Activated CD4-positive, alpha-beta T cell treated with anti-CD3 and anti-CD28 coated beads, Interleukin-2, amount 50 U/mL, for 1 hour (primary cell): Measurements from ENCODE around the gene KYAT1.

Experiments
- DNase-seq: peaks from one replicate; pipeline ENCODE4 v3.0.0-alpha.2; 2020

The KYAT1 gene

DNA sequence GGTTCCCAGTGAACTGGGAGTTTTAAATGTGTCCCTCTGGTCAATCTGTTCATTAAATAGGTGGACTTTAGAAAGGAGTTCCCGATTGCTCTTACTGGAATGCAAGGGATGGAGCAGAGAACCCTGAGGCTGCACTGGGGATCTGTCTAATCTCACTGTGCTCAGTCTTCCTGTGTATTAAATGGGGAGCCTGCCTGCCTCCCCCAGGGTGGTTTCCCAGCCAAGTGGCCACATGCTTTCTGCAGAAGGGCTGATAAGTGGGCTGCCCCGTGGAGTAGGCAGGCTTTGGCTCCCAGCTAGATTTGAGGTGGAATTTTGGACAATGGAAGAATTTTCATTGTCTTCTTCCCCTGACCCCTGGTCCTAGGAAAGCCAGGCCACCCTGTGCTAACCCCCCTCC lies 25.0 kb upstream of the KYAT1 start:
- no peak for DNase-seq

DNA sequence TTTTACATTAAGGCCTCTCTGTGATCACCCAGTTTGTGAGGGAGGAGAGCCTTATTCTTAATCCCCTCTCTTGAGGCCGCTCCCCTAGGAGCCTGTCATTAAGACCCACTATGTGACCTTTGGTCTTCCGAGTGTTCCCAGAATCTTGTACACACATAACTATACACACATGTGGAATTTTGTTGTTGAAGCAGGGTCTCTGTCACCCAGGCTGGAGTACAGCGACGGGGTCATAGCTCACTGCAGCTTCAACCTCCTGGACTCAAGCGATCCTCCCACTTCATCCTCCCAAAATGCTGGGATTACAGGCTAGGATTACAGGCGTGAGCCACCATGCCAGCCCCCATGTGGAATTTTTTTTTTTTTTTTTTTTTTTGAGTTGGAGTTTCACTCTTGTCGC lies 24.2 kb upstream of the KYAT1 start:
- no peak for DNase-seq

DNA sequence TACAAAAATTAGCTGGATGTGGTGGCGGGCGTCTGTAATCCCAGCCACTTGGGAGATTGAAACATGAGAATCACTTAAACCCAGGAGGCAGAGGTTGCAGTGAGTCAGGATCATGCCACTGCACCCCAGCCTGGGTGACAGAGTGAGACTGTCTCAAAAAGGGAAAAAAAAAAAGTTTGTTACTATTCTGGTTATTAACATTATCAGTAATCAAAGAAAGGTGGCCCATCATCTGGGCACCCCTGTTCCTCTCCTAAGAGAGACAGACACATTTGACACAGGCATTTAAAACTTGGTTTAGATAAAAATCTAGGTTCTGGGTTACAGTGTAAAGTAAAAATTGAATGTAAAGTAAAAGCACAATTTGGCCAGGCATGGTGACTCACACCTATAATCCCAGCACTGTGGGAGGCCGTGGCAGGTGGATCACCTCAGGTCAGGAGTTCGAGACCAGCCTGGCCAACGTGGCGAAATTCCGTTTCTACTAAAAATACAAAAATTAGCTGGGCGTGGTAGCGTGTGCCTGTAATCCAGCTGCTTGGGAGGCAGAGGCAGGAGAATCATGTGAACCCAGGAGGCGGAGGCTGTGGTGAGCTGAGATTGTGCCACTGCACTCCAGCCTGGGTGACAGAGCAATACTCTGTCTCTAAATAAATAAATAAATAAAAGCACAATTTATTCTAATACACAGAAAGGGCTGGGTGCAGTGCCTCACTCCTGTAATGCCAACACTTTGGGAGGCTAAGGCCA lies 22.3 kb upstream of the KYAT1 start:
- DNase-seq = no peak

DNA sequence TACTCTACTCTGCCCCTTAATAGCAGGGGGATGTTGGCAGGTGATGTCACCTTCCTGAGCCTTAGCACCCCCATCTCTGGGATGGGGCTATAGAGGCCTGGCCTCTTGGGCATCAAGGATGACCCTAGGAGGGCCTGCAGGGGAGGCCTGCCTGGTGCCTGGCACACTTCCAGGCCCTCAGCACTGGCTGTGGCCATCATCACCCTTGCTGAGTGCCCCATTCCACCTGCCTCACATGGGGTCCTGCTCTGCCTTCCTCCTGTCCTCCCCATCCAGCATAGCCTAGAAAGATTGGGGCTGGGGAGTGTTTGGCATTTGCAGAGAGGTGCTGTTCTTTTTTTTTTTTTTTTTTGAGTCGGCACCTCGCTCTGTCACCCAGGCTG lies 21.3 kb upstream of the KYAT1 start:
- DNase-seq = no peak

DNA sequence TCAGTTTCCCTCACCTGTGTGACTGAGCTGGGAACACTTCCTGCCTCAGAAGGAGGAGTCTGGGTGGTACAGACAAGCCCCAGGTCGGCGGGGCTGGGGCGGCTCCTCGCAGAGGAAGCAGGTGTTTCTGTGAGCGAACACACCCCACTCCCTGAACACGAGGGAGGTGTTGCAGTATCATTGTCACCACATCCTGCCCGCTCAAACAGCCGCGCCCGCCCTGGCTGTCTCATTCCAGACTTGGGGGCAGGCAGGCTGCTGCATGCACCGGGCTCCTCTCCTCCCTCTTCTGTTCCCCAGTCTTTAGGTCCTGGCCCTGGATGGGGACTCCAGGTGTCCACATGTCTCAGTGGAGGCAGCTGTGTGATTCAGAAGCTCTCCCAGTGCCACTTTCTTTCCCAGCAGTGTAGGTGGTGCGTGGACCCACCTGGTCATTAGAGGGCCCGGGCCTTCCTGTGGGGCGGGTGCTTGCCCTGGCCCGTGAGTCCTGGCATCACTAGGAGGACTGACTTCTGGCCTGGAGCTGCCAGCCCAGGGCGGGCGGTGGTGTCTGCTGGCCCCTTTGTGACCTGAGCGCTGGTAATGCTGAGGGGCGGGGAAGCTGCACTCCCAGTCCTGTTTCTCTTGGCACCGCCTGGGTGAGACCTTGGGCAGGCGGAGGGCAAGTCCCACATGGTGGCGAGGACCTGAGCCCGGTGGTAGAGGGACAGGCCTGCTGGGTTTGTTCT lies 20.8 kb upstream of the KYAT1 start:
- DNase-seq = peak; percentile 89

DNA sequence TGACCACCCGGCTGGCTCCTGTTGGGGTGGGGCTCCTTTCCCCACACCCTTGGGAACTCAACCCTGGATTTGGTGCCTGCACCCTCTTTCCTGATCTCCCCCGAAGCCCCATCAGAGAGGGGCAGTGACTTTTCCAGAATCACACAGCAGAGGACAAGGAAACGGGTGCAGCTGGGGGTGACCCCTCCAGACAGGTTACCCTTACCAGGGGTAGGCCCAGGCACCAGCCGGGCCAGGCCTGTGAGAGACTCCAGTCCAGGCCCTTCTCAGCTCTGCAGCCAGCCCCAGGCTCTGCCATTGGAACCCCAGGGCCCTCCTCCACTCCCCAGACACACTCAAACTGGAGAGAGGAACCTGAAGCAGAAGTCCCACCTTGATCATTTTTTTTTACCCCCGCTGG lies 20.1 kb upstream of the KYAT1 start:
- no peak for DNase-seq

DNA sequence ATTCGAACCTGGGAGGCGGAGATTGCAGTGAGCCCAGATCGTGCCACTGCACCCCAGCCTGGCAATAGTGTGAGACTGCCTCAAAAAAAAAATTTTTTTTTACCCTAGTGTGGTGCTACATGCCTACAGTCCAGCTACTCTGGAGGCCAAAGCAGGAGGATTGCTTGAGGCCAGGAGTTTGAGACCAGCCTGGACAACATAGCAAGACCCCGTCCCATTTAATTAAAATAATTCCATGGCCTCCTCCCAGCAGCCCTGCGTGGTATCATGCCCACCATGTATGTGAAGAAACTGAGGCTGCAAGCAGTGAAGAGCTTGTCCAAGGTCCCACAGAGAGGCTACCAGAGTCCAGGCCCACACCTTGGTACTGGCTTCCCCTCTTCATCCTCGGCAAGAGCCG lies 19.6 kb upstream of the KYAT1 start:
- DNase-seq = no peak

DNA sequence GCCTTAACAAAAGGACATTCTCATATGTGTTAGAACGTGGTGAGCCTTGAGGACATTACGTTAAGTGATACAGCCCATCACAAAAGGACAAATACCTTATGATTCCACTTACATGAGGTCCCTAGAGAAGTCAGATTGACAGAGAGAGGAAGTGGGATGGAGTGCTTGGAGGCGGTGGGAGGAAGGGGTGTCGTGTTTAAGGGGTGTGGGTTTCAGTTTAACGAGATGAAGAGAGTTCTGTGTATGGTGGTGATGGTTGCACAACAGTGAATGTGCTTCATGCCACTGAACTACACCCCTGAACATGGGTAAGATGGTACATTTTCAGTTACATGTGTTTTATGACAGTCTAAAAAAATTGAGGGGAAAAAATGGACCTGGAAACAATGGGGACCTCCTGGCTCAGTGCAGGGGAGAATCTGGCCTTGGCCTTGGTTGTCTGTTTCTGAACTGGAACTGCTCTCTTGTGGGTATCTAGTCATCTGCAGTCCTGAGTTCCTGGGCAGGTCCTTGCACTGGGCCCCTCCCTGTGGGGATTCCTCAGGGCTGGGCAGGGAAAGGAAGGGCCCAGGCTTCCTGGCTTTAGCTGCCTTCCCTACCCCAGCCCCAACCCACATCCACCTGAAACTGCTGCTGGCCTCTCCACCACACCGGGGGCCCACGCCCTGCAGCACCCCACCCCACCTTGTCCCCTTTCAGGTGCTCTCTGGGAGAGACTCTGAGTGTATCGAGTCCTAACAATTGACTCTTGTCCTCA lies 18.0 kb upstream of the KYAT1 start:
- no peak for DNase-seq

DNA sequence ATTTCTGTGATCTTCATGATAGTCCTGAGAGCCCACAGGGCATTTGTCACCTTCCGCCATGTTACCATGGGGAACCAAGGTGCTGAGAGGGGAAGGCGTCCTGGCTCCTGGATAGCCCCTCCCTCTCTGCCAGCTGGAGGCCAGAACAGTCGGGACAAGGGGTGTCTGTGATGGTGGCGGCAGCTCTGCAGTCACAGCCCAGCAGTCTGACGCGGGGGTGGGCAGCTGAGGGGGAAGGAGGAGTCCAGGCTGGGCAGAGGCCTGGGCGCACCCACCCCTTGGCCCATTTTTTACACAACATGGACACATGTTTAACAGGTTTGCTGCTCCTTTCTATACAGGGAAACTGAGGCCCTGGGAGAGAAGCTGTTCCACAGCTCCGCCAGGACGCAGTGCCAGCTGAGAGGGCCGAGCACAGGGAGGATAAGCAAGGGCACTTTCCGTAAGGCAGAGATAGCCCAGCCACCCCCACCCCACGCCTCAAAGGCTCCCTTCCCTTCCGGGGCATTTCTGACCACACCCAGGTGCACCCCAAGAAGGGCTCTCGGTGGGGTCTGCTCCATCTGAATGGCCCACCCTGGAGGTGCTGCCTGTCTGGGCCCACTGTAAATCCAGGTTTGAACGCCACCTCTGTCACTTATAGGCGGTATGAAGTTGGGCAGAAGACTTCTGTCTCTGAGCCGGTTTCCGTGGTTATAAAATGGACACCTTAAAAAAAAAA lies 17.3 kb upstream of the KYAT1 start:
- DNase-seq = no peak

DNA sequence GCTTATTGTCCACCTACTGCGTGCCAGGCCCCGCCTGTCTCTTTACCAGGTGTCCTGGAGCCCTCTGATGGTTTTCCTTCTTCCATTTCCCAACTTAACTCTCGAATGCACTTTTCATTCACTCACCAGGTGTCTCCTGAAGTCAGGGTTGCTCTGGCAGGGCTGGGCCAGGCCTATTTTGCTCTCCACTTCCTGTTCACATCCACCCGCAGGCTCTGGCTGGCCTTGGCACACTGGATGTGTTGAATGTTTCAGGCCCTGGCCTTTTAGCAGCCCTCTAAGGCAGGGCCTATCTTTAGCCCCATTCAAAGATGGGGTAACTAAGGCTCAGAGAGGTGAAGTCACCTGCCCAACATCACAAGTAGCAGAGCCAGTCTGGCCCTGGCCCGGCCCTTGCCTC lies 16.6 kb upstream of the KYAT1 start:
- no peak for DNase-seq

DNA sequence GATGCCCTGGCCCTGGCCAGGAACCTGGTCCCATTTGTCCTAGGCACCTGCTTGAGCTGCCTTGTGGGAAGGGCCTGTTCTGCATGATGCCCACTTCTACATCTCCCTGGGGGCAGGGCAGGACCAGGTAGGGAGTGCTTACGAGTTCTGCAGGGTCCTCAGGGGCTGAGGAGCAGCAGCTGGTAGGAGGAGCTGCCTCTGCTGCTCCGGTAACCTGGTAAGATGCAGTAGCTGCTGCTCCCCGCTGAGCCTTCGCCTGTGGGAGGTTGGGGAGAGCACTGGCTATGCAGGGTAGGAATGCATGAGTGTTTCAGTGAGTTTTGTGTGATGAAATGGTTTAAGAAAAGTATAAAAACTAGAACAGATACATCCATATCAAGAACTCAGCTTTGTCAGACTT lies 13.8 kb upstream of the KYAT1 start:
- no peak for DNase-seq

DNA sequence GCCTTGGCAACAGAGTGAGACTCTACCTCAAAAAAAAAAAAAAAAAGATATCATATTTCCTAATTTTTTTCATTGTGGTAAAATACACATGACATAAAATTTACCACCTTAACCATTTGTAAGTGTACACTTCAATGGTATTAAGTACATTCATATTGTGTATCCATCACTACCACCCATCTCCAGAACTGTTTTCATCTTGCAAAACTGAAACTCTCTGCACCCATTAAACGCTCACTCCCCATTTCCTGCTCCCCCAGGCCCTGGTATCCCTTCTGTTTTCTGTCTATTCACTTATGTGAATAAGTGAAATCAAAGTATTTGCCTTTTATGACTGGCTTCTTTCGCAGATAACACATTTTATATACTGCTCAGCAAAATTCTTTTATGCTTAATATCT lies 13.0 kb upstream of the KYAT1 start:
- DNase-seq = no peak

DNA sequence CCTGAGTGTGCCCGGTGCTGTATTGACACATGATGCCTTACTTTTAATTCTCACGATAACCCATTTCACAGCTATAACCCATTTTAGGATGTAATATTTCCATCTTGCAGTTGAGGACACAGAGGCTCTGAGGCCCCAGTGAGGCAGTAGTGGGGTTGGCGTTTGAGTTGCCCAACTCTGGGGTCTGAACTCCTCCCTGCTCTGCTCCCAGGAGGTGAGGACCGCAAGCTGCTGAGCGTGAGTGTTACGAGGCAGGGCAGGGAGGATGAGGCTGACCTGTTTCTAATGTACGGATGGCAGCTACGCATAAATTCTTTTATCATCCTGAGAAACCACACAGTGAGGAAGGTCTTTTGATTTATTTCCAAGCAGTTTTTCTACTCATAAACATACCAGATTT lies 11.6 kb upstream of the KYAT1 start:
- no peak for DNase-seq

DNA sequence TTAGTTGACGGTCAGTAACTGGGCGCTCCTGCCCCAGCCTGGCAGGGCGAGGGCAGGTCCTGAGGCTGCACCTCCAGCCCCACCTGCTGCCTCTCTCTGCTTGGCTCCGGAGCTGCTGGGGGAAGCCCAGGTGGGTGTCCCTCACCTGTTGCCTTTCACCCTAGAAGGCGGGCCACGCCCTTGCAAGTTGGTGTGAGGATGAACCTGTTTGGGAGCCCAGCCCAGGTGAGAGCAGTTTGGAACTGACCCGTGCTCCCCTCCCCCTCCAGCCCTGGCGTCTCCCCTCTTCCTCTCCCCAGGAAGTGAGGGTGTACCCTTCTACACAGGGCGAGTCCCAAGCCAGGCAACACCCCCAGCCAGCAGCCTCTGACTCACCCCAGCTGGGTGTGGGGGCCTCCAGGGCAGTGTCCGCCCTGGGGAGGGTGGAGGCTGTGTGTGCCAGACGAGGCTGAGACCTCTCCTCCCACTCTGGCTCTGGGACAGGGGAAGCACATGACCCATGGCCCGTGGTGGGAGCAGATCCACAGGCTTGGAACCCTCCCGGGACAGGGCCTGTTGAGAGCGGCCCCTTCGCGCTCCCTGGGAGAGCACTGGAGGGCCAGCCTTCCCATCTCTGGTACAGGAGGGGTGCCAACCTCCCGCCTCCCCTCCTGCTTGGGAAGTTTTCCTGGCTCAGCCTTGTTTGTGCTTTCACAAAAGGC lies 10.6 kb upstream of the KYAT1 start:
- no peak for DNase-seq

DNA sequence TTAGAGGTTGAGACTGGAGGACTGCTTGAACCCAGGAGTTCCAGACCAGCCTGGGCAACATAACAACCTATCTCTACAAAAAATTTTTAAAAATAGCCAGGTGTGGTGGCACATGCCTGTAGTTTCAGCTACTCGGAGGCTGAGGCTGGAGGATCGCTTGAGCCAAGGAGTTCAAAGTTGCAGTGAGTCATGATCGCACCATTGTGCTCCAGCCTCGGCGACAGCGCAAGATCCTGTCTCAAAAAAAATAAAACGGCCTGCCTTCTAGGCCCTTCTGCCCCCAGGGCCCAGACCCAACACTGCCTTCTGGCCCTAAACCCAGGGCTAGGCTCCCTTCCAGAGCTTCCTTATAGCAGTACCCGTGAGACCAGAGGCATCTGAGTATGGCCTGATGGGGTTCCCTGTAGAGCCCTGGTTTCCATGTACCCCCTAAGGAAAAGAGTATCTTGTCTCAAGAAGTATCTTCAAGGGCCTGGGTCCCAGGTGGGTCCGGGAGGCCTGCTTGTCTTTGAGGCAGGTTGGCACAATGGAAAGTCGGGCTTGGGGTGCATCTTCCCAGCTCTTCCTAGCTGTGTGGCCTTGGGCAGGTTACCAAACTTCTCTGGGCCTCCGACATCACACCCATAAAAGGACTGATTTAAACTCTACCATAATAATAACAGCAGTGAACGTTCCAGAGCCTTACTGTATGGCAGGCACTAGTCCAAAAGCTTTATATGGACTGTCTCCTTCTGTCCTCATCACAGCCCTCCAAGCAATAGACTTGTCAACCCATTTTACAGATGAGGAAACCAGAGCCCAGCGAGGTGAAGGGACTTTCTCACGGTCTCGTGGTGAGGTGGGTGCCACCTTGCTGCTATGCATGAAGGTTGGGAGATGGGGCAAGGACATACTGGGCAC lies 9.8 kb upstream of the KYAT1 start:
- no peak for DNase-seq

DNA sequence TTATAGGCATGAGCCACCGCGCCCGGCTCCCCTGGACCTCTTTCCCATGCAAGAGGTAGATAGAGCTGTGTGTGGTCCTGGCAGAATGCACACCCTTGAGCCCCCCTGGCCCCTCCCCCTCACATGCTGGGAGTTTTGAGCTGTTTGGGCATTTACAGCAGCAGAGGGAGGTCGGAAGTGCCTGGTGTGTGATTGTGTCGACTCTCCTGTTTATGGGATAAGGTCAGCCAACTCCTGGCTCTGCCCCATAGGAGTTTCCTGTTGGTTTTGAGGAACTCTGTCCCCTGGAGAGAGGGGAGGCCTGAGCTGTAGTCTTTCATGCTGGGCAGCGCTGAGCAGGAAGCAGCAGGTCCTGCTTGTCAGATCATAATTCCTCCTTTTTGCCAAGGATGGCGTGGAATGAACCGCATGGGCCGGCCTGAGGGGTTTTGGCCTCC lies 6.2 kb upstream of the KYAT1 start:
- no peak for DNase-seq

DNA sequence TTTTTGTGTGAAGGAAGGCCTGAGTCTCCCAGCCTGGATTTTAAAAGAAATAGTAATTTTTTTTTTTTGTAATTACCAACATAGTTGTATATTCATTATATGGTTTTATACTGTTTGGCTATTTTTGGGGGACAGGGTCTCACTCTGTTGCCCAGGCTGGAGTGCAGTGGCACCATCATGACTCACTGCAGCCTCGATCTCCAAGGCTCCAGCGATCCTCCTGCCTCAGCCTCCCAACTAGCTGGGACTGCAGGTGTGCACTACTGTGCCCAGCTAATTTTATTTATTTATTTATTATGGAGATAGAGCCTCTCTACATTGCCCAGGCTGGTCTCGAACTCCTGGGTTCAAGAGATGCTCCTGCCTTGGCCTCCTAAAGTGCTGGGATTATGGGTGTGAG lies 5.3 kb upstream of the KYAT1 start:
- no peak for DNase-seq

DNA sequence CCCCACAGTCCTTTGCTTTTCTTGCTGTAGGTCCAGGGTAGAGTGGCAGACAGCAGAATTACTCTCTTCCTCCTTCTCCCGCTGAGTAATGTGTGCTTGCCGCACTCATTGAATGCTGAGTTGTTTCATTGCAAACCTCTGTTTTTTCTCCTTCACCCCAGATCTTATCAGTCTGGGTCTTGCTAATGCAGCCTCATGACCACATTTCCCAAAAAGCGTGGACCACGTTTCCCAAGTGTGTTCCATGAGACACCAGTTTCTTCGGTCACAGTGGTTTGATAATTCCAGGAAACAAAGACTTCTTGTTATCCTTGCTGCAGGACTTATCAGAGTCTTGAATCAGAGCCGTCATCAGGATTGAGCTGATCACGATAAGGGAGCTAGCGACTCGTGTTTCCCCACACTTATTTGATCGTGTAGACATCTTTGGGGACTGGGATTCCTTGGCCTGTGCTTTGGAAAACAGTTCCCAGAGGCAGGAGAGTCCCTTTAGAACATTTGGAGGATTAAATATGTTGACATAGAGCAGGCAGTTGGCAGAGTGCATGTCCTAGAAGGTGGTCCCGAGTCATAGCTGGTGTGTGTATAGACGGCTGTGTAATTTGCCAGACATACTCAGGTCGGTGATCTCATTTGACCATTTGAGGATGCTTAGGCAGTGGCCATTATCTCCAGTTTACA lies 4.6 kb upstream of the KYAT1 start:
- DNase-seq = no peak

DNA sequence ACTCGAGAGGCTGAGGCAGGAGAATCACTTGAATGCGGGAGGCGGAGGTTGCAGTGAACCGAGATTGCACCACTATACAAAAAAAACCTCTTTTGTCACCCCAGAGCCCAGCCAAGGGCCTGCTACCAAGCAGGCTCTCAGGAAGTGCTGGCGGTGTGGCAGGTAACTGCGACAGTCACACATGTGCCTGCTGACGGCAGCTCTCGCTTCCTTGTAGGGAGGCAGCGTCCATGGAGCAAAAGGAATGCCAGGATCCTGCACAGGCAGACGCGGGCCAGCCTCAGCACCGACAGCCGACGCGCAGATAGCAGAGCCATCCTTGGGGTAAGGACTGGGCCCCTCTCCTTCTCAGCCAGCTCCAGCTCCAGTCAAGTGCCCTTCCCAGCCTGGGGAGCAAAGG lies 4.0 kb upstream of the KYAT1 start:
- no peak for DNase-seq

DNA sequence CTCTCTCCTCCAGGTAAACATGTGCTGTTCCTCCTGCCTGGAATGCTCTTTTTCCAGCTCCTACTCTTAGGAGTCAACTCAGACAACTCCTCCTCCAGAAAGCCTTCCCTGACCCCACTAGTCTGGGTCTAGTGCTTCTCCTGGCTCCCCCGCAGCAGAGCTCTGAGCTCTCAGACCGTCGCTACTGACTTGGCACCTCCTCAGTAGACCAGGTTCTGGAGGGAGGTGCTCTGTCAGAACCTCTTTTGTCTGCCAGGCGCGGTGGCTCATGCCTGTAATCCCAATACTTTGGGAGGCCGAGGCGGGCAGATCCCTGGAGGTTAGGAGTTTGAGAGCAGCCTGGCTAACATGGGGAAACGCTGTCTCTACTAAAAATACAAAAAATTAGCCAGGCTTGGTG lies 3.6 kb upstream of the KYAT1 start:
- DNase-seq = no peak

DNA sequence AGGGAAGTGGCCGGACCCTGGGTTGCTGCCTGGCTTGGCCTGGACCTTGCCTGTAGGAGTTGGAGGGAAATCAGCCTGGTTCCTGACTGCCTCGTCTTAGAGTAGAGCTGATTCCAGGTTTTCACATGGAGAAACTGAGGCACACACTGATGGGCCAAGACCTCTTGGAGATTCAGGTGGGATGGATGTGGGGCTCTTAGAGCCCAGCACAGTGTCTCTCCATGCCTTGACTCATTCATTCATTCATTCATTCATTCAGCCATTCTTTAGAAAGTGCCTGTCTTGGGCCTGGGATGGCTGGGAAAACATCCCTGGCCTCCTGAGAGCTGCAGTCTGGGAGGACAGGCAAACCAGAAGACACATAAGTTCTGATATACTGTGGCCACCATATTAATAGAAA lies 2.4 kb upstream of the KYAT1 start:
- DNase-seq = no peak
